ENCODE results near the gene MARCHF10. TPM values are rescaled to one million over a fixed set of nuclear protein-coding genes. Genes with fewer than 3 reads are reported as not detected.
"Not testable (repeated sequence)": the region's sequence is repeated elsewhere in the genome, so short reads cannot be mapped to it uniquely, and the experiment has no call there.

Gene MARCHF10
- polyA plus RNA-seq, 1 donor from 2014 or later, result 0.27 TPM

GRCh38 chr17:62852195-62852594 lies 44.1 kb upstream of the MARCHF10 start:
- Histone ChIP-seq H3F3A (ENCODE audit: insufficient read depth, low read length, poor library complexity, severe bottlenecking) (no peaks in the 10 kb centered on the region), H3K9me3 (ENCODE audit: low read length) (no peaks in the 10 kb centered on the region), H3K9me2 (ENCODE audit: insufficient read depth, low read length) (no peaks in the 10 kb centered on the region), H3K27ac (ENCODE audit: low read length) (no peak overlapping the region), H2AFZ (ENCODE audit: low read depth, low read length) (no peak overlapping the region), H3K36me3 (ENCODE audit: insufficient read depth, low read length) (no peaks in the 10 kb centered on the region), H4K20me1 (ENCODE audit: insufficient read depth) (no peaks in the 10 kb centered on the region), H3K27me3 (ENCODE audit: insufficient read depth, low read depth, low read length) (no peaks in the 10 kb centered on the region), H3K4me3 (ENCODE audit: low read length) (no peak overlapping the region), H3K4me2 (ENCODE audit: low read length) (no peak overlapping the region), H3K79me2 (replicated peaks; ENCODE audit: insufficient read depth, low read length) (no peaks in the 10 kb centered on the region), H3K9ac (ENCODE audit: low read length) (no peak overlapping the region)
- TF ChIP-seq EZH2 (IDR thresholded peaks at IDR 0.05; ENCODE audit: borderline replicate concordance, insufficient read depth, low read length, poor library complexity, severe bottlenecking) (no peak), SMC3 (conservative IDR thresholded peaks at IDR 0.05; ENCODE audit: poor library complexity) (no peak), MXI1 (conservative IDR thresholded peaks at IDR 0.05; ENCODE audit: poor library complexity, severe bottlenecking) (no peak), REST (IDR thresholded peaks at IDR 0.05; ENCODE audit: borderline replicate concordance) (no peak), TAF1 (IDR thresholded peaks at IDR 0.05; ENCODE audit: low read depth) (no peak), POLR2AphosphoS5 (IDR thresholded peaks at IDR 0.05) (no peak), RAD21 (conservative IDR thresholded peaks at IDR 0.05) (no peak), EP300 (conservative IDR thresholded peaks at IDR 0.05; ENCODE audit: poor library complexity, severe bottlenecking) (no peak), CTCF (IDR thresholded peaks at IDR 0.05; ENCODE audit: poor library complexity, severe bottlenecking) (no peak)

GRCh38 chr17:62849591-62850415 lies 41.7 kb upstream of the MARCHF10 start:
- not testable (repeated sequence) for H3K9me3 ChIP-seq (ENCODE audit: low read length); H3K27ac ChIP-seq (ENCODE audit: low read length); H3F3A ChIP-seq (ENCODE audit: insufficient read depth, low read length, poor library complexity, severe bottlenecking); H3K79me2 ChIP-seq (replicated peaks; ENCODE audit: insufficient read depth, low read length); H4K20me1 ChIP-seq (ENCODE audit: insufficient read depth); H3K9me2 ChIP-seq (ENCODE audit: insufficient read depth, low read length); H3K27me3 ChIP-seq (ENCODE audit: insufficient read depth, low read depth, low read length); H3K9ac ChIP-seq (ENCODE audit: low read length); H3K4me3 ChIP-seq (ENCODE audit: low read length); H3K4me2 ChIP-seq (ENCODE audit: low read length); H2AFZ ChIP-seq (ENCODE audit: low read depth, low read length); H3K36me3 ChIP-seq (ENCODE audit: insufficient read depth, low read length)

Data from neural cell (in vitro differentiated cells).